Measurements from ENCODE around the gene GORASP2.
A peak's percentile ranks its signal among the peaks of the same experiment; 100 is the strongest.

The GORASP2 gene

GRCh38 chr2:170922634-170923494, 6.2 kb upstream of the GORASP2 start:
- no peak for DNase-seq (ENCODE audit: low read depth in 2 of 2, low spot score in 1 of 2)

GRCh38 chr2:170923799-170924198, 5.3 kb upstream of the GORASP2 start:
- DNase-seq (ENCODE audit: low read depth in 2 of 2, low spot score in 1 of 2), result no peak

DNA sequence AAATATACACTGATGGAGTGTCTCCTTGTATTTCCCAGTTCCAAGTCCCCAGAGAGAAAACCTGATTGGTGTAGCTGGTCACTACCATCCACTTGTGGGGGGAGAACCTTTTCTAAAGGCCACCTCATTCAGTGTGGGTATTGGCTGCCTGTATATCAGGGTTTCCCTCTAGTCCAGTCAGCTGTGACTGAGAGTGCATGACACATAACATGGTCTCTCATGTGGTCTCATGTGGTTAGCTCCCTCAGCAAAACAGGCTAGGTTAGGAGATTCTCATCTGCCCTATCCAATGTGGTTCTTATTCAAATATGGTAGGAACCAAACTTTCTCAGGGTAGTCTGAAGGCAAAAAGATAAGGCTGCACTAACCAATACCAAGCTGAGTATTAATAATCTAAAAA, 4.1 kb upstream of the GORASP2 start:
- DNase-seq (ENCODE audit: low read depth in 2 of 2, low spot score in 1 of 2), result no peak

GRCh38 chr2:170925923-170926322, 3.1 kb upstream of the GORASP2 start:
- no peak for DNase-seq (ENCODE audit: low read depth in 2 of 2, low spot score in 1 of 2)

GRCh38 chr2:170926743-170927297, 2.2 kb upstream of the GORASP2 start:
- no peak for DNase-seq (ENCODE audit: low read depth in 2 of 2, low spot score in 1 of 2)

- DNase-seq (ENCODE audit: low read depth in 2 of 2, low spot score in 1 of 2), result no peak
Observed at GRCh38 chr2:170928036-170928823, 823 bp upstream of the GORASP2 start.

- DNase-seq (ENCODE audit: low read depth in 2 of 2, low spot score in 1 of 2), result peak; percentile 5 to 11
Observed at GRCh38 chr2:170929686-170930050, 615 bp downstream of the GORASP2 start.

DNA sequence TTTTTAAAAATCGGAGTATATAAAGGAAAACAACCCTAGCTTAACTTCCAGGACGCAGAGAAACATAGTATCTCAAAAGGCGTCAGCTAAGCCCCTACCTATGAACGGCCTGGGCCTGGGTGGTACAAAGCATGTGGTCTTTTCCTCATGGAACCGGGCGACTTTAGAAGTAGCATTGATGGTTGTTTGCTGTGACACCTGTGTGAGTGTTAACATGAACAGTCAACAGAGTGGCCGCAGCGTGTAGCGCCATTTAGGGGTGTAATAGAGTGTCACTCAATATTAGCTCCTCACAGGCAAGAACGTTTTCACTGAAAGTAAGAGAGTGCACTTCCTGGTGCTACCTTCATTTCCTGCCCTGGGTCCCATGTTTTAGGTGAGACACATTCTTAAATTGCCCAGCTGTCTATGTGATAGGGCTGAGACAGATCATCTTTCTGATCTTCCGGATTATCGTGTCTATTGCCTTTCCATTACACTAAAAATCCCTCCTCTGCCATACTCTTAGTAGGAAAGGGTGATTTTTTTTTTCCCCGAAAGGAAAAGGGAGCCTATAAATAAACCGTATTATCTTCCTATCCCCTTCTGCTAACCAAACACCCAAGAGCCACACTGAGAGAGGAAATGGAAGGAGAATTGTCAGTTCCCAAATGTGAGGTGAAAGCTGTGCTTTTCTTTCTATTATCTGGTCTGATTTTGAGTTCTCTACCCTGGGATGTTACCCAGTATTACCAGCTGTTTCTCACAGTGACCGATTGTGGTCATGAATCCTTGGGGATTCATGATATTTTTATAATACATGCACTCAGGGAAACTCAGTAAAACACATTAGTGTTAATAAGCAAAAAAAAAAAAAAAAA, 1.3 kb downstream of the GORASP2 start:
- DNase-seq (ENCODE audit: low read depth in 2 of 2, low spot score in 1 of 2), result peak; percentile 3 to 30

- no peak for DNase-seq (ENCODE audit: low read depth in 2 of 2, low spot score in 1 of 2)
Observed at GRCh38 chr2:170930991-170931266, 1.9 kb downstream of the GORASP2 start.

DNA sequence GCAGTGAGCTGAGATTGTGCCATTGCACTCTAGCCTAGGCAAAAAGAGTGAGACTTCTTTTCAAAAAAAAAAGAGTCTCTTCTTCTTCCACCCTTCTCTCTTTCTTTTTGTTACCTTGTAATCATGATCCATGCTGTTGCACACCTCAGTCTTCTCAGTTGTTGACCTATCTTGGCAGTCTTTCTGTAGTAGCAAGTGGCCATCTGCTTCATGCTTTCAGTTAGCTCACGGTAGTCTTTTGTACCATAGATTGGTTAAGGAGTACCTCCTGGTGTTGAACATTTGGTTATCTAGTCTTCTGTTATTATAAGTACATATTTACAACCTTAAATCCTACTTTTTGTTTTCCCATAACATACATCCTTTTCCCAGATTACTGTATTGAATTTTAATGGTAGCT, 3.1 kb downstream of the GORASP2 start:
- DNase-seq (ENCODE audit: low read depth in 2 of 2, low spot score in 1 of 2), result no peak

- DNase-seq (ENCODE audit: low read depth in 2 of 2, low spot score in 1 of 2), result no peak
Observed at GRCh38 chr2:170932948-170933347, 3.9 kb downstream of the GORASP2 start.

- no peak for DNase-seq (ENCODE audit: low read depth in 2 of 2, low spot score in 1 of 2)
Observed at GRCh38 chr2:170937709-170938379, 8.8 kb downstream of the GORASP2 start.

DNA sequence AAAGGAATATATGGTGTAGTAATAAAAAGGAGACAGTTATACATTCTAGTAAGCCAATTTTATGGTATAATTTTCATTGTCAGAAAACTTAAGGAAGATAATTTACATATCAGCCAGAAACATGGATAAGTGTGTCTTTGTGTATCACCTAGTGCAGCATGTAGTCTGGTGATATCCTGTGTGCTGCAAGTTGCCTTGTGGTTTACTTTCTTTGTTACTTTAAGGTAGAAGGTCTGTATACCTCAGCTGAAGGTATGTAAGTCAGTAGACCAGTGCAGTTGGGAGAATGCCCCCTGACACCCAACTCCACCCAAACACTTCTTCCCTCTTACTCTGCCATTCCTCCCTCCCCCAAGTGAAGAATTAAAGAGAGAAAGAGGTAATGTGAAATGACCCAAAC, 11.0 kb downstream of the GORASP2 start:
- no peak for DNase-seq (ENCODE audit: low read depth in 2 of 2, low spot score in 1 of 2)

- DNase-seq (ENCODE audit: low read depth in 2 of 2, low spot score in 1 of 2), result no peak
Observed at GRCh38 chr2:170942615-170943014, 13.6 kb downstream of the GORASP2 start.

DNA sequence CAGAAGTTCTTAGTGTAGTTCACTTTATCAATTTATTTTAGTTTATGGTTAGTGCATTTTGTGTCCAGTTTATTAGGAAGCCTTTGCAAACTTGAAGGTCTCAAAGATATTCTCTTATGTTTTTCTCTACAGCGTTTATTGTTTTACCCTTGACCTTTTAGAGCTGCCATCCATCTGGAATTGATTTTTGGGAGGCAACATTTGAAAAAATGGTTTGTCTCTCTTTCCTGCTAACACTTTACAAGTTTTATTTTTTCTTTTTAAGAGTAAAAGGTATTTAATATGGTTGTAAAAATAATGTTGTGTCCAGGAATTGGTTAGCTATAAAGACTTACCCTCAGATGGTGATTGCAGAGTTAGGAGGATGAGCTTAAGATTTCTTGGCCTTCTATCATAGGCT, 14.0 kb downstream of the GORASP2 start:
- no peak for DNase-seq (ENCODE audit: low read depth in 2 of 2, low spot score in 1 of 2)

GRCh38 chr2:170943596-170943995, 14.5 kb downstream of the GORASP2 start:
- no peak for DNase-seq (ENCODE audit: low read depth in 2 of 2, low spot score in 1 of 2)

DNA sequence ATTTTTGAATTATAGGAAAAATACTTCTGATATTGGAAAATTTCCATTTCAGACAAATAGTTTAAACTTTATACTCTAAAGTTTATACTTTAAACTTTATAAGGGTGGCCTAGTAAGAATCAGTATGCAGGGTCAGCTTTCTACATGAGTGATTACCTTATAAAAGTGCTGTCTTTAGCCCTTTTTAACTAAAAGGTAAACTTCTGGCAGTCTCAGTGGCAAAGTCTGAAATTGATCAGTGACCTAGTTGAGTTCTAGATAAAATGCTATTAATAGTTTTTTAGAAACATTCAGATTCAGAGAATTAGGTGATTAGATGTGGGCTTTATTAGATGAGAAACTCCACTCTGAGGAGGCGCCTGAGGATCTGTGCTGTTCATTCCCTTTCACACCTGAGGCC, 15.5 kb downstream of the GORASP2 start:
- DNase-seq (ENCODE audit: low read depth in 2 of 2, low spot score in 1 of 2), result no peak

GRCh38 chr2:170949415-170949814, 20.4 kb downstream of the GORASP2 start:
- DNase-seq (ENCODE audit: low read depth in 2 of 2, low spot score in 1 of 2), result no peak

- no peak for DNase-seq (ENCODE audit: low read depth in 2 of 2, low spot score in 1 of 2)
Observed at GRCh38 chr2:170950221-170950761, 21.2 kb downstream of the GORASP2 start.

DNA sequence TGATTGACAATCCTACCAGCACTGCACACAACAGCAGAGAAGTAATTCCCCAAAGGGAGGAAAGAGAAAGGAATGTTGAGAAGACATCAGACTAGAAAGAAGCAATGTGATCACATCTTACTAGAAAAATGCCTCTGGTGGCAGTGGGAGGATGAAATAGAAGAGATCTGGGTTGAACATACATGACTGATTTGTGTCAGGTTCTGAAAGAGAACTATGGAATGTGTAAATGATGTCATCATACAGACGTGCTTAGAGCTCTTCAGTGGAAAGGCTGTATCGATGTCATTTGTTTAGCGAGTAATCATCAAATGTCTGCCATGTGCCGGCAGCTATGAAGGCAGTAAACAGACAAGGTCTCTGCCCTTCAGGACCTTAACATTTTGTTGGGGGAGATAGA, 24.9 kb downstream of the GORASP2 start:
- DNase-seq (ENCODE audit: low read depth in 2 of 2, low spot score in 1 of 2), result no peak

GRCh38 chr2:170963386-170963785, 34.3 kb downstream of the GORASP2 start:
- no peak for DNase-seq (ENCODE audit: low read depth in 2 of 2, low spot score in 1 of 2)

Measured in stimulated activated CD8-positive, alpha-beta memory T cell treated with anti-CD3 and anti-CD28 coated beads, Interleukin-4, amount 100 ng/mL, for 1 hour (primary cell).